ENCODE measurements around the gene PLPPR3.

DNA sequence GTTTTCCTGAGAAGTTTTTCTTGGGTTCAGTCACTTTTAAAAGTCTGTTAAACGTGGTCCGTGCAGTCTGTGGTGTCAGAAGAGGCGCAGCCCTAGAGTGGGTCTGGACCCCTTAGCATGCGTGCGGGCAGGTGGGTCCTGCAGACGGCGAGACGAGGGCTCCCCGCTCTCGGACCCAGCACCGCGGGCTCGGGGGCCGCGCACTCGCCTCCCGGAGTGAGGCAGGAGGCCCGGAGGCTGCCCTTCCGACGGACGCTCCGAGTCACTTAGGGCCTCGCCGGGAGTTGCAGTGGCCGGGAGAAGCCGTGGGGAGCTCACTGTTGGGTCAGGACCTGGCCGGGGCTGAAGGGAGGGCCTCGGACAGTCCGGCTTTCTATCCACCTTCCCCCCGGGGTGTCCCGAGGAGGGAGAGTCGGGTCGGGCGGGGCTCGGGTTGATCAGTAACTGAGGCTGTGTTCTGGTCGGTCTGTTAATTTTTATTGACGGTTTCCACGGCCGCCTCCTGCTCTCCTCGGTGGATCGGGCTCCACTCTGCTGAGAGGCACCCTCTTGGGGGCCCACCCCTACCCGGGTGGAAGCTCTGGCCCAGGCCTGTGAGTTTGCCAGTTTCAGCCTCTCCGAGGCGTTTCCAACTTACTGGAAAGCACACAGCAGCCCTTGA lies 23.2 kb downstream of the PLPPR3 start:
- TF ChIP-seq, protein P1, sequence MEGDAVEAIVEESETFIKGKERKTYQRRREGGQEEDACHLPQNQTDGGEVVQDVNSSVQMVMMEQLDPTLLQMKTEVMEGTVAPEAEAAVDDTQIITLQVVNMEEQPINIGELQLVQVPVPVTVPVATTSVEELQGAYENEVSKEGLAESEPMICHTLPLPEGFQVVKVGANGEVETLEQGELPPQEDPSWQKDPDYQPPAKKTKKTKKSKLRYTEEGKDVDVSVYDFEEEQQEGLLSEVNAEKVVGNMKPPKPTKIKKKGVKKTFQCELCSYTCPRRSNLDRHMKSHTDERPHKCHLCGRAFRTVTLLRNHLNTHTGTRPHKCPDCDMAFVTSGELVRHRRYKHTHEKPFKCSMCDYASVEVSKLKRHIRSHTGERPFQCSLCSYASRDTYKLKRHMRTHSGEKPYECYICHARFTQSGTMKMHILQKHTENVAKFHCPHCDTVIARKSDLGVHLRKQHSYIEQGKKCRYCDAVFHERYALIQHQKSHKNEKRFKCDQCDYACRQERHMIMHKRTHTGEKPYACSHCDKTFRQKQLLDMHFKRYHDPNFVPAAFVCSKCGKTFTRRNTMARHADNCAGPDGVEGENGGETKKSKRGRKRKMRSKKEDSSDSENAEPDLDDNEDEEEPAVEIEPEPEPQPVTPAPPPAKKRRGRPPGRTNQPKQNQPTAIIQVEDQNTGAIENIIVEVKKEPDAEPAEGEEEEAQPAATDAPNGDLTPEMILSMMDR (IDR thresholded peaks at IDR 0.05 in 2 of 3, conservative IDR thresholded peaks at IDR 0.05 in 1 of 3; ENCODE audit: insufficient read depth in 2 of 3, low read depth in 1 of 3, low read length in 3 of 3): no peak
- TF ChIP-seq, protein P2, sequence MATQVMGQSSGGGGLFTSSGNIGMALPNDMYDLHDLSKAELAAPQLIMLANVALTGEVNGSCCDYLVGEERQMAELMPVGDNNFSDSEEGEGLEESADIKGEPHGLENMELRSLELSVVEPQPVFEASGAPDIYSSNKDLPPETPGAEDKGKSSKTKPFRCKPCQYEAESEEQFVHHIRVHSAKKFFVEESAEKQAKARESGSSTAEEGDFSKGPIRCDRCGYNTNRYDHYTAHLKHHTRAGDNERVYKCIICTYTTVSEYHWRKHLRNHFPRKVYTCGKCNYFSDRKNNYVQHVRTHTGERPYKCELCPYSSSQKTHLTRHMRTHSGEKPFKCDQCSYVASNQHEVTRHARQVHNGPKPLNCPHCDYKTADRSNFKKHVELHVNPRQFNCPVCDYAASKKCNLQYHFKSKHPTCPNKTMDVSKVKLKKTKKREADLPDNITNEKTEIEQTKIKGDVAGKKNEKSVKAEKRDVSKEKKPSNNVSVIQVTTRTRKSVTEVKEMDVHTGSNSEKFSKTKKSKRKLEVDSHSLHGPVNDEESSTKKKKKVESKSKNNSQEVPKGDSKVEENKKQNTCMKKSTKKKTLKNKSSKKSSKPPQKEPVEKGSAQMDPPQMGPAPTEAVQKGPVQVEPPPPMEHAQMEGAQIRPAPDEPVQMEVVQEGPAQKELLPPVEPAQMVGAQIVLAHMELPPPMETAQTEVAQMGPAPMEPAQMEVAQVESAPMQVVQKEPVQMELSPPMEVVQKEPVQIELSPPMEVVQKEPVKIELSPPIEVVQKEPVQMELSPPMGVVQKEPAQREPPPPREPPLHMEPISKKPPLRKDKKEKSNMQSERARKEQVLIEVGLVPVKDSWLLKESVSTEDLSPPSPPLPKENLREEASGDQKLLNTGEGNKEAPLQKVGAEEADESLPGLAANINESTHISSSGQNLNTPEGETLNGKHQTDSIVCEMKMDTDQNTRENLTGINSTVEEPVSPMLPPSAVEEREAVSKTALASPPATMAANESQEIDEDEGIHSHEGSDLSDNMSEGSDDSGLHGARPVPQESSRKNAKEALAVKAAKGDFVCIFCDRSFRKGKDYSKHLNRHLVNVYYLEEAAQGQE (IDR thresholded peaks at IDR 0.05; ENCODE audit: borderline replicate concordance): no peak
- TF ChIP-seq, protein P2 (CRISPR knock-in tag; IDR thresholded peaks at IDR 0.05; ENCODE audit: low read depth): no peak
- TF ChIP-seq MYBL2 (IDR thresholded peaks at IDR 0.05; ENCODE audit: low read depth): no peak
- no peak for TF ChIP-seq MYBL2 (CRISPR knock-in tag; IDR thresholded peaks at IDR 0.05; ENCODE audit: borderline replicate concordance)
- no peak for TF ChIP-seq DNMT1 (IDR thresholded peaks at IDR 0.05)
- no peak for TF ChIP-seq ZNF79 (CRISPR knock-in tag; IDR thresholded peaks at IDR 0.05; ENCODE audit: low read depth)
- no peak for TF ChIP-seq SP2 (IDR thresholded peaks at IDR 0.05; ENCODE audit: extremely low read depth, low read depth, low read length, poor library complexity, severe bottlenecking)

Measured in K562 (cell line).